Karpas-422 (cell line): ENCODE measurements around the gene C1orf105. TPM values are rescaled to one million over a fixed set of nuclear protein-coding genes. Genes with fewer than 3 reads are reported as not detected.

Source experiments
- DNase-seq: peaks from one replicate; pipeline ENCODE4 v3.0.0-alpha.2; 2015
- H2AFZ ChIP-seq: fragments of 200-600 bp; sonication (generic); 2 replicates; pipeline ENCODE4 v1.6.1; 2014; ENCODE audit warnings: antibody characterized with exemption, low read length, mixed read lengths
- H3K27ac ChIP-seq: fragments of 200-600 bp; sonication (generic); 2 replicates; pipeline ENCODE4 v1.5.1; 2014; ENCODE audit warnings: mild to moderate bottlenecking, low read length, moderate library complexity
- H3K27me3 ChIP-seq: fragments of 200-600 bp; sonication (generic); 2 replicates; pipeline ENCODE4 v1.6.1; 2014; ENCODE audit warnings: low read length, mixed read lengths
- H3K36me3 ChIP-seq: fragments of 200-600 bp; sonication (generic); 2 replicates; pipeline ENCODE4 v1.6.1; 2014; ENCODE audit warnings: low read length, mixed read lengths; ENCODE audit not compliant: insufficient read depth
- H3K4me1 ChIP-seq: fragments of 200-600 bp; sonication (generic); 2 replicates; pipeline ENCODE4 v1.6.1; 2014; ENCODE audit warnings: mild to moderate bottlenecking, low read length, mixed read lengths
- H3K4me2 ChIP-seq: fragments of 200-600 bp; sonication (generic); 2 replicates; pipeline ENCODE4 v1.6.1; 2014; ENCODE audit warnings: low read length, low read depth, mild to moderate bottlenecking; ENCODE audit not compliant: poor library complexity, severe bottlenecking
- H3K4me3 ChIP-seq: fragments of 200-600 bp; sonication (generic); 2 replicates; pipeline ENCODE4 v1.5.1; 2014; ENCODE audit warnings: mild to moderate bottlenecking, antibody characterized with exemption, low read length, mixed read lengths
- H3K79me2 ChIP-seq: fragments of 200-600 bp; sonication (generic); 2 replicates; pipeline ENCODE4 v1.6.1; 2014; ENCODE audit warnings: mild to moderate bottlenecking, low read length, mixed read lengths
- H3K9ac ChIP-seq: fragments of 200-600 bp; sonication (generic); 2 replicates; pipeline ENCODE4 v1.6.0; 2014; ENCODE audit warnings: low read length
- H3K9me2 ChIP-seq: fragments of 200-600 bp; sonication (generic), shearing (Covaris generic); replicated peaks from 2 replicates; pipeline ENCODE4 v1.6.0; 2014; ENCODE audit warnings: mild to moderate bottlenecking, low read length, moderate library complexity; ENCODE audit not compliant: insufficient read depth
- H3K9me3 ChIP-seq: fragments of 300-700, 200-600 bp; sonication (generic); 2 replicates; pipeline ENCODE4 v1.6.1; 2014; ENCODE audit warnings: low read length, mixed read lengths
- H4K20me1 ChIP-seq: fragments of 200-600 bp; sonication (generic); 2 replicates; pipeline ENCODE4 v1.6.1; 2014; ENCODE audit warnings: mild to moderate bottlenecking, antibody characterized with exemption, low read length, low read depth; ENCODE audit not compliant: insufficient read depth
- total RNA-seq: library from RNA; depleted of rRNA; stranded (reverse); fragments of >200 nt; shearing (Covaris generic); gene quantifications from 2 replicates; pipeline ENCODE4 v1.2.3, GENCODE V29; 2014; ENCODE audit warnings: low replicate concordance

The C1orf105 gene
- total RNA-seq, 1 experiment from 2014 or later: not detected

GRCh38 chr1:172449585-172450523, 29.4 kb downstream of the C1orf105 start:
- Histone ChIP-seq H3K4me2 (peak overlapping the region; percentile 54), H3K79me2 (no peaks in the 10 kb centered on the region), H3K9me3 (no peaks in the 10 kb centered on the region), H4K20me1 (no peaks in the 10 kb centered on the region), H3K4me1 (peaks cover 7% of the 10 kb centered on the region), H3K27ac (no peak overlapping the region), H2AFZ (peak overlapping the region; percentile 89), H3K9me2 (no peaks in the 10 kb centered on the region), H3K36me3 (no peaks in the 10 kb centered on the region), H3K4me3 (no peak overlapping the region), H3K9ac (peak overlapping the region; percentile 49; the same call in 1 of the 2 replicates), H3K27me3 (no peaks in the 10 kb centered on the region)
- DNase-seq: peak; percentile 84

GRCh38 chr1:172450524-172450885, 30.0 kb downstream of the C1orf105 start:
- H2AFZ ChIP-seq: peak overlapping the region; percentile 89
- H3K9me3 ChIP-seq: no peaks in the 10 kb centered on the region
- H3K9ac ChIP-seq: peak overlapping the region; percentile 49; the same call in 1 of the 2 replicates
- H3K27me3 ChIP-seq: no peaks in the 10 kb centered on the region
- no peaks in the 10 kb centered on the region for H3K36me3 ChIP-seq
- H3K27ac ChIP-seq: no peak overlapping the region
- peak overlapping the region; percentile 54 for H3K4me2 ChIP-seq
- H3K79me2 ChIP-seq: no peaks in the 10 kb centered on the region
- no peaks in the 10 kb centered on the region for H3K9me2 ChIP-seq
- no peak for DNase-seq
- no peak overlapping the region for H3K4me3 ChIP-seq
- H3K4me1 ChIP-seq: peaks cover 7% of the 10 kb centered on the region
- no peaks in the 10 kb centered on the region for H4K20me1 ChIP-seq

GRCh38 chr1:172451002-172451443, 30.5 kb downstream of the C1orf105 start:
- DNase-seq: no peak
- Histone ChIP-seq H2AFZ (peak overlapping the region; percentile 89; the same call in 1 of the 2 replicates), H3K4me3 (no peak overlapping the region), H3K9me2 (no peaks in the 10 kb centered on the region), H3K4me2 (no peak overlapping the region), H3K9me3 (no peaks in the 10 kb centered on the region), H4K20me1 (no peaks in the 10 kb centered on the region), H3K9ac (no peak overlapping the region), H3K36me3 (no peaks in the 10 kb centered on the region), H3K79me2 (no peaks in the 10 kb centered on the region), H3K27me3 (no peaks in the 10 kb centered on the region), H3K27ac (no peak overlapping the region), H3K4me1 (peaks cover 7% of the 10 kb centered on the region)

GRCh38 chr1:172452536-172453152, 32.2 kb downstream of the C1orf105 start:
- H3K36me3 ChIP-seq: no peaks in the 10 kb centered on the region
- no peaks in the 10 kb centered on the region for H3K27me3 ChIP-seq
- DNase-seq: no peak
- no peaks in the 10 kb centered on the region for H3K79me2 ChIP-seq
- H3K4me3 ChIP-seq: no peak overlapping the region
- no peaks in the 10 kb centered on the region for H4K20me1 ChIP-seq
- H2AFZ ChIP-seq: no peak overlapping the region
- no peak overlapping the region for H3K27ac ChIP-seq
- no peak overlapping the region for H3K4me2 ChIP-seq
- H3K9me3 ChIP-seq: no peaks in the 10 kb centered on the region
- peaks cover 7% of the 10 kb centered on the region for H3K4me1 ChIP-seq
- H3K9me2 ChIP-seq: no peaks in the 10 kb centered on the region
- H3K9ac ChIP-seq: no peak overlapping the region

GRCh38 chr1:172453153-172453545, 32.7 kb downstream of the C1orf105 start:
- Histone ChIP-seq H3K27me3 (no peaks in the 10 kb centered on the region), H4K20me1 (no peaks in the 10 kb centered on the region), H2AFZ (no peak overlapping the region), H3K9me3 (no peaks in the 10 kb centered on the region), H3K4me1 (peaks cover 7% of the 10 kb centered on the region), H3K9ac (no peak overlapping the region), H3K79me2 (no peaks in the 10 kb centered on the region), H3K9me2 (no peaks in the 10 kb centered on the region), H3K36me3 (no peaks in the 10 kb centered on the region), H3K27ac (no peak overlapping the region), H3K4me2 (no peak overlapping the region), H3K4me3 (no peak overlapping the region)
- no peak for DNase-seq

GRCh38 chr1:172453607-172454006, 33.1 kb downstream of the C1orf105 start:
- Histone ChIP-seq H3K27me3 (no peaks in the 10 kb centered on the region), H3K9ac (no peak overlapping the region), H3K9me3 (no peaks in the 10 kb centered on the region), H3K27ac (no peak overlapping the region), H3K79me2 (no peaks in the 10 kb centered on the region), H3K4me3 (no peak overlapping the region), H3K9me2 (no peaks in the 10 kb centered on the region), H3K36me3 (no peaks in the 10 kb centered on the region), H4K20me1 (no peaks in the 10 kb centered on the region), H3K4me2 (no peak overlapping the region), H2AFZ (no peak overlapping the region), H3K4me1 (peaks cover 7% of the 10 kb centered on the region)
- DNase-seq: no peak

- Histone ChIP-seq H3K9me2 (no peaks in the 10 kb centered on the region), H3K4me3 (no peak overlapping the region), H3K4me1 (peaks cover 1% of the 10 kb centered on the region), H3K9me3 (no peaks in the 10 kb centered on the region), H2AFZ (no peak overlapping the region), H3K36me3 (no peaks in the 10 kb centered on the region), H3K9ac (no peak overlapping the region), H3K79me2 (no peaks in the 10 kb centered on the region), H3K4me2 (no peak overlapping the region), H4K20me1 (no peaks in the 10 kb centered on the region), H3K27ac (no peak overlapping the region), H3K27me3 (no peaks in the 10 kb centered on the region)
- no peak for DNase-seq
Measured at GRCh38 chr1:172455451-172455850, 35.0 kb downstream of the C1orf105 start.

GRCh38 chr1:172456344-172456769, 35.9 kb downstream of the C1orf105 start:
- H3K9me2 ChIP-seq: no peaks in the 10 kb centered on the region
- H2AFZ ChIP-seq: no peak overlapping the region
- no peaks in the 10 kb centered on the region for H3K36me3 ChIP-seq
- H4K20me1 ChIP-seq: no peaks in the 10 kb centered on the region
- no peak overlapping the region for H3K4me2 ChIP-seq
- H3K9me3 ChIP-seq: no peaks in the 10 kb centered on the region
- no peak overlapping the region for H3K27ac ChIP-seq
- no peak for DNase-seq
- H3K9ac ChIP-seq: no peak overlapping the region
- no peaks in the 10 kb centered on the region for H3K4me1 ChIP-seq
- H3K27me3 ChIP-seq: no peaks in the 10 kb centered on the region
- no peak overlapping the region for H3K4me3 ChIP-seq
- H3K79me2 ChIP-seq: no peaks in the 10 kb centered on the region
